Measurements from ENCODE around the gene FERMT3. TPM values are rescaled to one million over a fixed set of nuclear protein-coding genes. Genes with fewer than 3 reads are reported as not detected.

Gene FERMT3
- total RNA-seq, 1 donor from 2014 or later = 24.3 TPM

- no peak overlapping the region for H3K27ac ChIP-seq
- no peaks in the 10 kb centered on the region for H3K27me3 ChIP-seq
- intact Hi-C loops (cut with DNase I) = no loop called here
- no peaks in the 10 kb centered on the region for H3K36me3 ChIP-seq
- DNase-seq (ENCODE audit: extremely low spot score in 2 of 2) = no peak
- no peaks in the 10 kb centered on the region for H3K9me3 ChIP-seq
- TF ChIP-seq POLR2A (IDR thresholded peaks at IDR 0.05) (no peak), CTCF (IDR thresholded peaks at IDR 0.05) (no peak), POLR2AphosphoS5 (IDR thresholded peaks at IDR 0.05; ENCODE audit: insufficient read depth in 1 of 2, low read depth in 1 of 2) (no peak)
- H3K4me3 ChIP-seq = no peak overlapping the region
- peaks cover 10% of the 10 kb centered on the region for H3K4me1 ChIP-seq
These were observed 12.8 kb downstream of the FERMT3 start for GRCh38 chr11:64219354-64219684.

GRCh38 chr11:64219755-64220154 lies 13.2 kb downstream of the FERMT3 start:
- no peak for DNase-seq (ENCODE audit: extremely low spot score in 2 of 2)
- TF ChIP-seq POLR2A (IDR thresholded peaks at IDR 0.05) (no peak), CTCF (IDR thresholded peaks at IDR 0.05) (no peak), POLR2AphosphoS5 (IDR thresholded peaks at IDR 0.05; ENCODE audit: insufficient read depth in 1 of 2, low read depth in 1 of 2) (no peak)
- peaks cover 12% of the 10 kb centered on the region for H3K4me1 ChIP-seq
- no peak overlapping the region for H3K27ac ChIP-seq
- no peaks in the 10 kb centered on the region for H3K9me3 ChIP-seq
- intact Hi-C loops (cut with DNase I) = no loop called here
- no peaks in the 10 kb centered on the region for H3K27me3 ChIP-seq
- H3K36me3 ChIP-seq = no peaks in the 10 kb centered on the region
- H3K4me3 ChIP-seq = no peak overlapping the region

GRCh38 chr11:64220271-64220670 lies 13.8 kb downstream of the FERMT3 start:
- Histone ChIP-seq H3K4me1 (peaks cover 17% of the 10 kb centered on the region), H3K27ac (no peak overlapping the region), H3K9me3 (no peaks in the 10 kb centered on the region), H3K4me3 (no peak overlapping the region), H3K36me3 (no peaks in the 10 kb centered on the region), H3K27me3 (no peaks in the 10 kb centered on the region)
- DNase-seq (ENCODE audit: extremely low spot score in 2 of 2) = no peak
- TF ChIP-seq POLR2AphosphoS5 (IDR thresholded peaks at IDR 0.05; ENCODE audit: insufficient read depth in 1 of 2, low read depth in 1 of 2) = no peak
- TF ChIP-seq CTCF (IDR thresholded peaks at IDR 0.05) = no peak
- no peak for TF ChIP-seq POLR2A (IDR thresholded peaks at IDR 0.05)
- intact Hi-C loops (cut with DNase I) = no loop called here

GRCh38 chr11:64220798-64221197 lies 14.3 kb downstream of the FERMT3 start:
- Histone ChIP-seq H3K36me3 (no peaks in the 10 kb centered on the region), H3K4me3 (no peak overlapping the region), H3K27me3 (no peaks in the 10 kb centered on the region), H3K4me1 (peaks cover 22% of the 10 kb centered on the region), H3K9me3 (no peaks in the 10 kb centered on the region), H3K27ac (no peak overlapping the region)
- no peak for DNase-seq (ENCODE audit: extremely low spot score in 2 of 2)
- TF ChIP-seq POLR2AphosphoS5 (IDR thresholded peaks at IDR 0.05; ENCODE audit: insufficient read depth in 1 of 2, low read depth in 1 of 2) (no peak), POLR2A (IDR thresholded peaks at IDR 0.05) (no peak), CTCF (IDR thresholded peaks at IDR 0.05) (no peak)
- intact Hi-C loops (cut with DNase I) = no loop called here

- H3K36me3 ChIP-seq = no peaks in the 10 kb centered on the region
- no peaks in the 10 kb centered on the region for H3K9me3 ChIP-seq
- H3K27me3 ChIP-seq = no peaks in the 10 kb centered on the region
- no peak for TF ChIP-seq CTCF (IDR thresholded peaks at IDR 0.05)
- TF ChIP-seq POLR2AphosphoS5 (IDR thresholded peaks at IDR 0.05; ENCODE audit: insufficient read depth in 1 of 2, low read depth in 1 of 2) = no peak
- TF ChIP-seq POLR2A (IDR thresholded peaks at IDR 0.05) = no peak
- H3K4me3 ChIP-seq = no peak overlapping the region
- no peak overlapping the region for H3K27ac ChIP-seq
- peaks cover 35% of the 10 kb centered on the region for H3K4me1 ChIP-seq
- DNase-seq (ENCODE audit: extremely low spot score in 2 of 2) = no peak
- intact Hi-C loops (cut with DNase I) = no loop called here
These were observed 16.1 kb downstream of the FERMT3 start for GRCh38 chr11:64222651-64223000.
